ENCODE data around the gene RANBP3.
A peak's percentile ranks its signal among the peaks of the same experiment; 100 is the strongest.

RANBP3 gene

GRCh38 chr19:5996623-5997320, 18.8 kb upstream of the RANBP3 start:
- H3F3A ChIP-seq (ENCODE audit: insufficient read depth, low read length): no peaks in the 10 kb centered on the region
- no peaks in the 10 kb centered on the region for H3K36me3 ChIP-seq (replicated peaks; ENCODE audit: insufficient read depth, low read length)
- no peaks in the 10 kb centered on the region for H4K20me1 ChIP-seq (ENCODE audit: insufficient read depth, low read length)
- no peak overlapping the region for H3K27ac ChIP-seq (ENCODE audit: low read length)
- TF ChIP-seq, protein P1, sequence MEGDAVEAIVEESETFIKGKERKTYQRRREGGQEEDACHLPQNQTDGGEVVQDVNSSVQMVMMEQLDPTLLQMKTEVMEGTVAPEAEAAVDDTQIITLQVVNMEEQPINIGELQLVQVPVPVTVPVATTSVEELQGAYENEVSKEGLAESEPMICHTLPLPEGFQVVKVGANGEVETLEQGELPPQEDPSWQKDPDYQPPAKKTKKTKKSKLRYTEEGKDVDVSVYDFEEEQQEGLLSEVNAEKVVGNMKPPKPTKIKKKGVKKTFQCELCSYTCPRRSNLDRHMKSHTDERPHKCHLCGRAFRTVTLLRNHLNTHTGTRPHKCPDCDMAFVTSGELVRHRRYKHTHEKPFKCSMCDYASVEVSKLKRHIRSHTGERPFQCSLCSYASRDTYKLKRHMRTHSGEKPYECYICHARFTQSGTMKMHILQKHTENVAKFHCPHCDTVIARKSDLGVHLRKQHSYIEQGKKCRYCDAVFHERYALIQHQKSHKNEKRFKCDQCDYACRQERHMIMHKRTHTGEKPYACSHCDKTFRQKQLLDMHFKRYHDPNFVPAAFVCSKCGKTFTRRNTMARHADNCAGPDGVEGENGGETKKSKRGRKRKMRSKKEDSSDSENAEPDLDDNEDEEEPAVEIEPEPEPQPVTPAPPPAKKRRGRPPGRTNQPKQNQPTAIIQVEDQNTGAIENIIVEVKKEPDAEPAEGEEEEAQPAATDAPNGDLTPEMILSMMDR (IDR thresholded peaks at IDR 0.05; ENCODE audit: low read length): no peak
- TF ChIP-seq EZH2 (optimal IDR thresholded peaks at IDR 0.05; ENCODE audit: low read depth, low read length) (no peak), EZH2phosphoT487 (IDR thresholded peaks at IDR 0.05; ENCODE audit: low read length) (no peak)
- no peak overlapping the region for H3K4me3 ChIP-seq (ENCODE audit: low read length)
- no peak overlapping the region for H2AFZ ChIP-seq (ENCODE audit: low read length)
- no peak overlapping the region for H3K4me2 ChIP-seq (ENCODE audit: low read depth, low read length)
- H3K79me2 ChIP-seq (ENCODE audit: low read length): no peaks in the 10 kb centered on the region
- peaks cover 94% of the 10 kb centered on the region for H3K27me3 ChIP-seq (replicated peaks; ENCODE audit: insufficient read depth, low read length)
- H3K9me3 ChIP-seq (replicated peaks; ENCODE audit: insufficient read depth, low read length): no peaks in the 10 kb centered on the region
- H3K9ac ChIP-seq (ENCODE audit: low read length): no peak overlapping the region
- H3K9me2 ChIP-seq (replicated peaks; ENCODE audit: insufficient read depth, low read length): no peaks in the 10 kb centered on the region
- no peaks in the 10 kb centered on the region for H3K4me1 ChIP-seq (ENCODE audit: low read length)
- no peak for DNase-seq

- no peaks in the 10 kb centered on the region for H3K79me2 ChIP-seq (ENCODE audit: low read length)
- H3K36me3 ChIP-seq (replicated peaks; ENCODE audit: insufficient read depth, low read length): no peaks in the 10 kb centered on the region
- TF ChIP-seq EZH2 (optimal IDR thresholded peaks at IDR 0.05; ENCODE audit: low read depth, low read length) (no peak), EZH2phosphoT487 (IDR thresholded peaks at IDR 0.05; ENCODE audit: low read length) (no peak)
- TF ChIP-seq, protein P1 (IDR thresholded peaks at IDR 0.05; ENCODE audit: low read length): no peak
- H3F3A ChIP-seq (ENCODE audit: insufficient read depth, low read length): no peaks in the 10 kb centered on the region
- H3K27me3 ChIP-seq (replicated peaks; ENCODE audit: insufficient read depth, low read length): peaks cover 88% of the 10 kb centered on the region
- H3K4me3 ChIP-seq (ENCODE audit: low read length): no peak overlapping the region
- no peak overlapping the region for H3K4me2 ChIP-seq (ENCODE audit: low read depth, low read length)
- H3K9ac ChIP-seq (ENCODE audit: low read length): no peak overlapping the region
- H4K20me1 ChIP-seq (ENCODE audit: insufficient read depth, low read length): no peaks in the 10 kb centered on the region
- H3K4me1 ChIP-seq (ENCODE audit: low read length): no peaks in the 10 kb centered on the region
- no peaks in the 10 kb centered on the region for H3K9me2 ChIP-seq (replicated peaks; ENCODE audit: insufficient read depth, low read length)
- H3K27ac ChIP-seq (ENCODE audit: low read length): no peak overlapping the region
- no peak for DNase-seq
- no peaks in the 10 kb centered on the region for H3K9me3 ChIP-seq (replicated peaks; ENCODE audit: insufficient read depth, low read length)
- no peak overlapping the region for H2AFZ ChIP-seq (ENCODE audit: low read length)
These were observed 18.2 kb upstream of the RANBP3 start for GRCh38 chr19:5996102-5996501.

- Histone ChIP-seq H3K9me2 (replicated peaks; ENCODE audit: insufficient read depth, low read length) (no peaks in the 10 kb centered on the region), H3K27ac (ENCODE audit: low read length) (no peak overlapping the region), H3K9ac (ENCODE audit: low read length) (no peak overlapping the region)
These were observed 17.7 kb upstream of the RANBP3 start for GRCh38 chr19:5995606-5996005.

More at GRCh38 chr19:5995606-5996005, 17.7 kb upstream of the RANBP3 start:
- TF ChIP-seq, protein P1 (IDR thresholded peaks at IDR 0.05; ENCODE audit: low read length): no peak
- TF ChIP-seq EZH2phosphoT487 (IDR thresholded peaks at IDR 0.05; ENCODE audit: low read length) (no peak), EZH2 (optimal IDR thresholded peaks at IDR 0.05; ENCODE audit: low read depth, low read length) (no peak)
- H4K20me1 ChIP-seq (ENCODE audit: insufficient read depth, low read length): no peaks in the 10 kb centered on the region
- no peak overlapping the region for H2AFZ ChIP-seq (ENCODE audit: low read length)
- peaks cover 83% of the 10 kb centered on the region for H3K27me3 ChIP-seq (replicated peaks; ENCODE audit: insufficient read depth, low read length)
- no peaks in the 10 kb centered on the region for H3K36me3 ChIP-seq (replicated peaks; ENCODE audit: insufficient read depth, low read length)
- no peaks in the 10 kb centered on the region for H3K79me2 ChIP-seq (ENCODE audit: low read length)
- H3K4me3 ChIP-seq (ENCODE audit: low read length): no peak overlapping the region; the same call in 1 of the 2 replicates
- no peaks in the 10 kb centered on the region for H3K4me1 ChIP-seq (ENCODE audit: low read length)
- no peaks in the 10 kb centered on the region for H3K9me3 ChIP-seq (replicated peaks; ENCODE audit: insufficient read depth, low read length)
- no peak for DNase-seq
- no peaks in the 10 kb centered on the region for H3F3A ChIP-seq (ENCODE audit: insufficient read depth, low read length)
- H3K4me2 ChIP-seq (ENCODE audit: low read depth, low read length): peak overlapping the region; percentile 51; the same call in 1 of the 2 replicates

Data from MM.1S (cell line).